IMR-90 (cell line): ENCODE measurements around the gene SERP2.
"Not testable (repeated sequence)": the region's sequence is repeated elsewhere in the genome, so short reads cannot be mapped to it uniquely, and the experiment has no call there.

Experiments
- BHLHE40 ChIP-seq: fragments of 150-350 bp; IDR thresholded peaks from 2 replicates; pipeline ENCODE4 v1.6.1; 2016; ENCODE audit warnings: mild to moderate bottlenecking, low read depth, low read length
- FOS ChIP-seq: fragments of 150-350 bp; IDR thresholded peaks from 2 replicates; pipeline ENCODE4 v1.6.1; 2016; ENCODE audit warnings: low read depth, low read length
- RAD21 ChIP-seq: IDR thresholded peaks from 2 replicates; pipeline ENCODE4 v1.6.1; 2012; ENCODE audit warnings: low read length, improper control_type of control experiment
- SMC3 ChIP-seq: fragments of 150-350 bp; IDR thresholded peaks from 2 replicates; pipeline ENCODE4 v1.6.1; 2016; ENCODE audit warnings: low read depth, mild to moderate bottlenecking, antibody characterized with exemption, low read length, moderate library complexity
- TF ChIP-seq, protein P1 (sequence below): conservative IDR thresholded peaks from 2 replicates; pipeline ENCODE4 v1.5.1; 2012; ENCODE audit warnings: mild to moderate bottlenecking, low read depth, low read length, improper control_type of control experiment
- TF ChIP-seq, protein P2 (sequence below): fragments of 150-350 bp; IDR thresholded peaks from 2 replicates; pipeline ENCODE4 v1.6.1; 2017; ENCODE audit warnings: mild to moderate bottlenecking, antibody characterized with exemption, low read length, low read depth

DNA sequence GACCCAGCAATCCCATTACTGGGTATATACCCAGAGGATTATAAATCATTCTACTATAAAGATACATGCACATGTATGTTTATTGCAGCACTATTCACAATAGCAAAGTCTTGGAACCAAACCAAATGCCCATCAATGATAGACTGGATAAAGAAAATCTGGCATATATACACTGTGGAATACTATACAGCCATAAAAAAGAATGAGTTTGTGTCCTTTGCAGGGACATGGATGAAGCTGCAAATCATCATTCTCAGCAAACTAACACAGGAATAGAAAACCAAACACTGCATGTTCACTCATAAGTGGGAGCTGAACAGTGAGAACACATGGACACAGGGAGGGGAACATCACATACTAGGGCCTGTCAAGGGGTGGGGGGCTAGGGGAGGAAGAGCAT lies 44.6 kb upstream of the SERP2 start:
- TF ChIP-seq, protein P1, sequence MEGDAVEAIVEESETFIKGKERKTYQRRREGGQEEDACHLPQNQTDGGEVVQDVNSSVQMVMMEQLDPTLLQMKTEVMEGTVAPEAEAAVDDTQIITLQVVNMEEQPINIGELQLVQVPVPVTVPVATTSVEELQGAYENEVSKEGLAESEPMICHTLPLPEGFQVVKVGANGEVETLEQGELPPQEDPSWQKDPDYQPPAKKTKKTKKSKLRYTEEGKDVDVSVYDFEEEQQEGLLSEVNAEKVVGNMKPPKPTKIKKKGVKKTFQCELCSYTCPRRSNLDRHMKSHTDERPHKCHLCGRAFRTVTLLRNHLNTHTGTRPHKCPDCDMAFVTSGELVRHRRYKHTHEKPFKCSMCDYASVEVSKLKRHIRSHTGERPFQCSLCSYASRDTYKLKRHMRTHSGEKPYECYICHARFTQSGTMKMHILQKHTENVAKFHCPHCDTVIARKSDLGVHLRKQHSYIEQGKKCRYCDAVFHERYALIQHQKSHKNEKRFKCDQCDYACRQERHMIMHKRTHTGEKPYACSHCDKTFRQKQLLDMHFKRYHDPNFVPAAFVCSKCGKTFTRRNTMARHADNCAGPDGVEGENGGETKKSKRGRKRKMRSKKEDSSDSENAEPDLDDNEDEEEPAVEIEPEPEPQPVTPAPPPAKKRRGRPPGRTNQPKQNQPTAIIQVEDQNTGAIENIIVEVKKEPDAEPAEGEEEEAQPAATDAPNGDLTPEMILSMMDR, result not testable (repeated sequence)
- TF ChIP-seq, protein P2, sequence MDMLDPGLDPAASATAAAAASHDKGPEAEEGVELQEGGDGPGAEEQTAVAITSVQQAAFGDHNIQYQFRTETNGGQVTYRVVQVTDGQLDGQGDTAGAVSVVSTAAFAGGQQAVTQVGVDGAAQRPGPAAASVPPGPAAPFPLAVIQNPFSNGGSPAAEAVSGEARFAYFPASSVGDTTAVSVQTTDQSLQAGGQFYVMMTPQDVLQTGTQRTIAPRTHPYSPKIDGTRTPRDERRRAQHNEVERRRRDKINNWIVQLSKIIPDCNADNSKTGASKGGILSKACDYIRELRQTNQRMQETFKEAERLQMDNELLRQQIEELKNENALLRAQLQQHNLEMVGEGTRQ, result not testable (repeated sequence)
- not testable (repeated sequence) for TF ChIP-seq SMC3, FOS, RAD21, BHLHE40
